GM18873 (cell line): Measurements from ENCODE around the gene ENKD1.

Experiments used
- ATAC-seq: cut with Tn5 transposase; IDR thresholded peaks from one replicate; pipeline ENCODE4 v1.9.1; 2021; ENCODE audit warnings: mild to moderate bottlenecking, moderate library complexity, moderate number of reproducible peaks; ENCODE audit not compliant: unreplicated experiment, low FRiP score

Gene ENKD1

GRCh38 chr16:67652578-67653127 lies 13.9 kb downstream of the ENKD1 start:
- ATAC-seq, result no peak

- no peak for ATAC-seq
These were observed 14.7 kb downstream of the ENKD1 start for GRCh38 chr16:67651847-67652246.

DNA sequence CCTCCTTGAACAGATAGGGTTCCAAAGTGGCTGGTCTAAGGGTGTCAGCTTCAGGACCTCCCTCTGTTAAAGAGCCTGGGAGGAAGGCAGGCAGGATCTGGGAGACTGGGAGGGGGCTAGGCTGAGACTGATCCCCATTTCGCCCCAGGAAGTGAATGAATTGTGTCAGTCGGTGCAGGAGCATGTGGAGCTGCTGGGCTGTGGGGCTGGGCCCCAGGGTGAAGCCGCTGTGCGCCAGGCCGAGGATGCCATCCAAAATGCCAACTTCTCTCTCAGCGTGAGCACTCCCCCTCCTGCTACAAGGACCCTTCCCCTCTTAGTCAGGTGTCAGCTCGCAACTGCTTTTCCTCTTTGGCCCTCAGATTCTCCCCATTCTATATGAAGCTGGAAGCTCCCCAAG lies 15.5 kb downstream of the ENKD1 start:
- ATAC-seq, result no peak

GRCh38 chr16:67650023-67650422 lies 16.5 kb downstream of the ENKD1 start:
- no peak for ATAC-seq

- ATAC-seq, result no peak
These were observed 17.0 kb downstream of the ENKD1 start for GRCh38 chr16:67649494-67649931.

- no peak for ATAC-seq
These were observed 17.7 kb downstream of the ENKD1 start for GRCh38 chr16:67648764-67649407.

DNA sequence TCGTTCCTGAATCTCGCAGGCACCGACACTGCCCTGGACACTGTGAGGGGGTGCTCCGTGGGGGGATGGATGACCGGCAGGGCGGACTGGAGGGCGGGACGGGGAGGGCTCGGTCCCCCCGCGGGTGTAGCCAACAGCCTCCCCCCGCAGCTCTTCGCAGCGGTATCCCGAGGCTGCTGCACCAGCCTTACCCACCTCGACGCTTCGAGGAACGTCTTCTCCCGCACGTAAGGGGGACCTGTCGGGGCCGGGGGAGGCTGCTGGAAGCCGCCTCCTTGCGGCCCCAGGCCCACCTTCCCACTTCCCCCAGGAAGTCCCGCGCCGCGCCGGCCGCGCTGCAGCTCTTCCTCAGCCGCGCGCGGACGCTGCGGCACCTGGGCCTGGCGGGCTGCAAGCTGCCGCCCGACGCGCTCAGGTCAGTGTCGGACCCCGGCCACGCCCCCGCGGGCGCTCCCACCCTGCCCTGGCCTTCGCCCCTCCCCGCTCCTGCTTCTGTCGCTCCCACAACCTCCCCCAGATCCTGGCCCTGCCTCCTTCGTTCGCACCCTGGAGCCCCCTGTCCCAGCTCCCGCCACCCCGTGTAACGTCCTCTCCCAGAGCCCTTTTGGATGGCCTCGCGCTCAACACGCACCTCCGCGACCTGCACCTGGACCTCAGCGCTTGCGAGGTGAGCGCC lies 18.3 kb downstream of the ENKD1 start:
- no peak for ATAC-seq

- no peak for ATAC-seq
These were observed 18.9 kb downstream of the ENKD1 start for GRCh38 chr16:67647681-67648080.

DNA sequence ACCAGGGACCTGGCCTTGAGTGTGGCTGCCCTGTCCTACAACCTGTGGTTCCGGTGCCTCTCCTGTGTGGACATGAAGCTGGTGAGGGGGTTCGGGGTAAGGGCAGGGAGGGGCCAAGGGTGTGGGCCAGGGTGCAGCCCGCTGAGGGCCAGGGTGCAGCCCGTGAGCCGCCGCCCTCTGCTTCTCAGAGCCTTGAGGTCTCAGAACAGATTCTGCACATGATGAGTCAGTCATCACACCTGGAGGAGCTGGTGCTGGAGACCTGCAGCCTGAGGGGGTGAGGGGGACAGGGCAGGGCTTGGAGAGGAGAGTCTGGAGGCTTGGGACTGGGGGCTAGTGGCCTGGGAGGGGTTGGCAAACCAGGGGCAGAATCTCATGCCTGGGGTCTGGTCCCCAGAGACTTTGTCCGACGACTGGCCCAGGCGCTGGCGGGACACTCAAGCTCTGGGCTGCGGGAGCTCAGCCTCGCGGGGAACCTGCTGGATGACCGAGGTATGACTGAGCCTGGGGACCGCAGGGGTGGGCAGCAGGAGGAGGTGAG lies 19.4 kb downstream of the ENKD1 start:
- no peak for ATAC-seq

DNA sequence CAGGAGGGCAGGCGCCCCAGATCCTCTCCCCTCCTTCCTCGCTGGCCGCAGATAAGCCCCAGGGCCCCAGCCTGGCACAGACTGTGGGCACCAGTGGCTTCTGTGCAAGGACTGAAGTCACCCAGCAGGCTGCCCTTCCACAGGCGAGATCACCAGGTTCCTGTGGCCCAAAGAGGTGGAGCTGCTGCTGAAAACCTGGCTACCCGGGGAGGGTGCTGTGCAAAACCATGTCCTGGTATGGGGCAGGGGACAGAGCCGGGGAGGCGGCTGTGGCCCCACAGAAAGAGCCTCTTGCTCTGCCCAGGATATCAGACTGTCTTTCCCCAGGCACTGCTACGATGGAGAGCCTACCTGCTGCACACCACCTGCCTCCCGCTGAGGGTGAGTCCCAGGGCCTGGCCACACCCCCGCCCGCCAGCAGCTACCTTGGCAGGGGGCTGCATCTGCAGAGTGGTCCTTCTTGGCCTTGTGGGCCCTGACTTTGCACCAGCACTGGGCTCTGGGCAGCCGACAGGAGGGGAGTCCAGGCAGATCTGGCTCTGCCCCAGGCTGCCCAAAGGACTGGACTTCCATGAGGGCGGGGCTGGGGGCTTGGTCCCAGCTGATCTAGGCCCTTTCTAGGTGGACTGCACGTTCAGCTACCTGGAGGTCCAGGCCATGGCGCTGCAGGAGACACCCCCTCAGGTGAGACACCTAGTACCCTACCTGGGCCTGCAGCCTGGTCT lies 21.0 kb downstream of the ENKD1 start:
- no peak for ATAC-seq

DNA sequence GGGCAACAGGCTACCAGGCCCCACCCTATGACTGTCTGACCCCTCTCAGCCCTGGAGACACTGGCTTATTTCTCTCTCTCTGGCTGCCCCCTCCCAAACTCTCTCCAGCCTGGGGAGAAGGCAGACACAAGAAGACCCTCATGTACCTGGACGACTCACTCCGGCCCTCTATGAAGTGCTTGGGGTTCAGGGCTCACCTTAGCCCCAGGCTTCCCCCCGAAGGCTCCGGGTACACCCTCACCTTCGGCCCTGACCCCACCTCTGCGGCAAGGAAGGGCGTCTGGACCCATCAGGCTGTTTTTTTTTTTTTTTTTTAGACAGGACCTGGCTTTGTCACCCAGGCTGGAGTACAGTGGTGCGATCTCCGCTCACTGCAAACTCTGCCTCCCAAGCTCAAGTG lies 22.5 kb downstream of the ENKD1 start:
- no peak for ATAC-seq

DNA sequence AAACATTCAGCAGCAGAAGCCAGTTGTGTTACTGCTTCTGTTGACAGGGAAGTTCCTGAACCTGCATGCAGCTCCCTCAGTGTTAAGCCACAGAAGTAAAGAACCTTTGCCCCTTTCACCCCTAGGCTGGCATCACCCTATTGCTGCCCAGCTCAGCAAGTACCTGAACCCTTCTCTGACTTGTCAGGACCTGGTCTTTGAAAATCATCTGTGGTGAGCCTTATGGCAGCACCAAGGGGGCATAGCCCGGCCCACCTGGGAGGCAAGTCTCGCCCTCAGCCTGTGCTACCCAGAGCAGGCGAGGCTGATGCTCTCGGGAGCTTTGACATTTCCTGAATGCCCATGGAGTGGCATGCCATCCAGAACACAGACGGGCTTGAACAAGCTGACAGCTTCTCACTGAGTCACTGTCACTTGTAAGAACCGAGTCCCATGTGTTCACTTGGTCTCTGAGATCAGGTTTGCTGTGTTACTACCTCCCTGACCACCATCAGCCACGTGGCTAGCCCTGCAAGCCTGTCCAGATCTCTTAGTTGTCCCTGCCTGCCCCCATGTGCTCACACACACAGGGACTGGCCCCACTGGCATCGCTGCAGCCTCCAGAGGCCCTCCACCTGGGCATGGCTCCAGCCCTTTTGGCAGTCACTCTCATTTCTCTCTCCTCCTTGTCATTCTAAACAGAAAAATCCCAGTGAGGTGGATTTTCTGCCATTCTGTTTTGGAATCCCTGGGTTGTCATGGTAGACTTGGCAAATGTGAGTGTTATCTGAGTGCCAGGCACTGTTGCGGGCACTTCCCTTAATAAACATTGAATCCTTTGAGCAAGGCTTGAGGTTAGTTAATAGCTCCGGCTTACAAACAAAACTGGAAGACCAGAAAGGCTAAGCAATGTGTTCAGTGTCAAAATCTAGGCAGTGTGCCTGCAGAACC lies 24.5 kb downstream of the ENKD1 start:
- no peak for ATAC-seq

DNA sequence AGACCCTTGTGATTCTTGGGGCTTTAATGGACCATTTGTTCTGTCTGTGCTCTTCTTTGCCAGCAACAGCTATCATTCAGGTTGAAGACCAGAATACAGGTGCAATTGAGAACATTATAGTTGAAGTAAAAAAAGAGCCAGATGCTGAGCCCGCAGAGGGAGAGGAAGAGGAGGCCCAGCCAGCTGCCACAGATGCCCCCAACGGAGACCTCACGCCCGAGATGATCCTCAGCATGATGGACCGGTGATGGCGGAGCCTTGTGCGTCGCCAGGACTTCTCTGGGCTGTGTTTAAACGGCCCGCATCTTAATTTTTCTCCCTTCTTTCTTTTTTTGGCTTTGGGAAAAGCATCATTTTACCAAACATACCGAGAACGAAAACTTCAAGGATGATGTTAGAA lies 28.9 kb downstream of the ENKD1 start:
- ATAC-seq, result no peak

GRCh38 chr16:67636713-67637112 lies 29.8 kb downstream of the ENKD1 start:
- no peak for ATAC-seq

GRCh38 chr16:67632415-67633172 lies 34.0 kb downstream of the ENKD1 start:
- no peak for ATAC-seq

- ATAC-seq, result no peak
These were observed 38.3 kb downstream of the ENKD1 start for GRCh38 chr16:67628216-67628615.

GRCh38 chr16:67613808-67614207 lies 52.7 kb downstream of the ENKD1 start:
- no peak for ATAC-seq
